Measurements from ENCODE around the gene RGS9. TPM values are rescaled to one million over a fixed set of nuclear protein-coding genes. Genes with fewer than 3 reads are reported as not detected.

The RGS9 gene
- total RNA-seq, 2 experiments from 2014 or later: 1.2 to 1.6 TPM

GRCh38 chr17:65163990-65164495 lies 26.9 kb downstream of the RGS9 start:
- peak overlapping the region; percentile 11 for H3K27ac Mint-ChIP-seq
- intact Hi-C loops (cut with micrococcal nuclease): loop anchor here (1.0 to 2.0 kb wide), 2 partner anchors 17 to 41 kb away; no protein-coding TSS in a partner anchor

DNA sequence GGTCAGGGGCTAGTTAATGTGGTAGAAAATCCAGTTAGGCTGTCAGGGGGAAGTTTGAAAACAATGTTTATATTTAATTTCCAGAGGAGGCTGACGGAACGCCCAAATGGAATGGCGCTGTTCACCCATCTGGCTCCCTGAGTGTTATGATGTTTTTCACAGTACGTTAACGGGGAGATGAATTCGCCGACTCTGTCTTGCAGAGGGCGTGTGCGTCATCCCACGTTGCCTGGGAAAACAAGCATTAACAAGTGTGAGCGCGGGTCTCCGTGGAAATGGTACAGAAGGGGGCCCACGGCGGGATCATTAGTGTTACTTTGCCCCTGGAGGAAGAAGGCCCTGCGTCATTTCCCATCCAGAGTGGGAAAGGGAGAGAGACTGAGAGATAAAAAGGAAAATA lies 29.6 kb downstream of the RGS9 start:
- H3K27ac Mint-ChIP-seq: no peak overlapping the region
- peaks cover 17% of the 10 kb centered on the region for H3K4me1 Mint-ChIP-seq (ENCODE audit: low read depth)
- no peak overlapping the region for H3K4me3 Mint-ChIP-seq
- DNase-seq: no peak
- CTCF ChIA-PET: no interaction called here
- H3K9me3 Mint-ChIP-seq: no peaks in the 10 kb centered on the region
- H3K36me3 Mint-ChIP-seq (ENCODE audit: low read depth): no peaks in the 10 kb centered on the region
- intact Hi-C loops (cut with micrococcal nuclease): no loop called here
- H3K27me3 Mint-ChIP-seq (ENCODE audit: low read depth): no peaks in the 10 kb centered on the region

More at GRCh38 chr17:65163990-65164495, 26.9 kb downstream of the RGS9 start:
- no peak overlapping the region for H3K4me3 Mint-ChIP-seq
- H3K9me3 Mint-ChIP-seq: no peaks in the 10 kb centered on the region
- peak; percentile 85 for DNase-seq
- CTCF ChIA-PET: interaction anchor here (1.1 to 1.2 kb wide), 2 partner anchors 8 to 17 kb away, joined by 3 to 4 read pairs; no protein-coding TSS in a partner anchor
- H3K27me3 Mint-ChIP-seq (ENCODE audit: low read depth): no peaks in the 10 kb centered on the region
- peaks cover 12% of the 10 kb centered on the region for H3K4me1 Mint-ChIP-seq (ENCODE audit: low read depth)
- no peaks in the 10 kb centered on the region for H3K36me3 Mint-ChIP-seq (ENCODE audit: low read depth)

DNA sequence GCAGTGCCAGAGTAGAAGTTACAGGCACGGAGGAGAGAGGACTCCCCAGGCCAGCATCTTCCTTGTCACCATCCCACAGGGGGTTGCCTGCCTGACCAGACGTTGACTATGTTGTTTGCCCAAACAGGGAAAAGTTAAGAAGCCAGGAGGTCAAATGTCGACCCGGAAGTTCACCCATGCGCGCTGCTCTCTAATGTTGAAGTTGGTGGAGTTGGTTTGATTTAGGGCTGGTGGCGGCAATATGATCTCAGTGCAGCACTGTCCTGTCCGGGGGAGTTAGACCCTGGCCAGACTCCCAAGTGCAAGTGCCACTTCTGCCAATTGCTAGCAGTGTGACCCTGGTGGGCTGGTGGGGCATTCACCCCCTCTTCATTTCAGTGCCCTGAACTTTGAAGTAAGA lies 30.4 kb downstream of the RGS9 start:
- Mint-ChIP-seq H3K27ac (no peak overlapping the region), H3K4me1 (ENCODE audit: low read depth) (peaks cover 19% of the 10 kb centered on the region), H3K27me3 (ENCODE audit: low read depth) (no peaks in the 10 kb centered on the region), H3K36me3 (ENCODE audit: low read depth) (no peaks in the 10 kb centered on the region), H3K4me3 (no peak overlapping the region), H3K9me3 (no peaks in the 10 kb centered on the region)
- no peak for DNase-seq
- CTCF ChIA-PET: interaction anchor here (1.2 kb wide), 1 partner anchor 63 kb away, joined by 3 read pairs; no protein-coding TSS in a partner anchor
- intact Hi-C loops (cut with micrococcal nuclease): no loop called here

GRCh38 chr17:65169691-65170090 lies 32.5 kb downstream of the RGS9 start:
- Mint-ChIP-seq H3K9me3 (no peaks in the 10 kb centered on the region), H3K27me3 (ENCODE audit: low read depth) (no peaks in the 10 kb centered on the region), H3K4me1 (ENCODE audit: low read depth) (peaks cover 8% of the 10 kb centered on the region), H3K27ac (no peak overlapping the region), H3K4me3 (no peak overlapping the region), H3K36me3 (ENCODE audit: low read depth) (no peaks in the 10 kb centered on the region)
- CTCF ChIA-PET: no interaction called here
- intact Hi-C loops (cut with micrococcal nuclease): no loop called here
- DNase-seq: no peak

DNA sequence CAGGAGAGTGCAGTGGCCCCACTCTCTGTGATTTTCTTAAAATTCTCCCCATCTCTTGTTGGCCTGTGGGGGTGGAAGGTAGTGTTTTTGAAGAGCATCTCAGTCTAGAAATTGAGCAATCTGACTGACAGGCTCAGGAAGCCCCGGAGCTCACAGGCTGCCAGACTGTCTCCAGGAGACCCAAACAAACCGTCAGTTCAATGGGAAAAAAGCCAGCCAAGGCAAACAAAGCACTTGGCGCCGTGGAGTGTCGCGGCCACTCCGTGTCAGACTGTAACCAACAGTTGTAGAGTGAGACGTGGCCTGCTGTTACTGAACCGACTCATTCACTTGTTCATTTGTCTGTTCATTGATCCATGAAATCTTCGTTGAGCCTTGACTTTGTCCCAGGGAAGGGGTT lies 33.7 kb downstream of the RGS9 start:
- Mint-ChIP-seq H3K4me1 (ENCODE audit: low read depth) (peaks cover 8% of the 10 kb centered on the region), H3K27me3 (ENCODE audit: low read depth) (no peaks in the 10 kb centered on the region), H3K27ac (no peak overlapping the region), H3K9me3 (no peaks in the 10 kb centered on the region), H3K36me3 (ENCODE audit: low read depth) (no peaks in the 10 kb centered on the region), H3K4me3 (no peak overlapping the region)
- CTCF ChIA-PET: no interaction called here
- DNase-seq: no peak
- intact Hi-C loops (cut with micrococcal nuclease): no loop called here

- Mint-ChIP-seq H3K9me3 (no peaks in the 10 kb centered on the region), H3K4me1 (ENCODE audit: low read depth) (peaks cover 8% of the 10 kb centered on the region), H3K4me3 (no peak overlapping the region), H3K36me3 (ENCODE audit: low read depth) (no peaks in the 10 kb centered on the region), H3K27me3 (ENCODE audit: low read depth) (no peaks in the 10 kb centered on the region), H3K27ac (no peak overlapping the region)
- DNase-seq: no peak
- intact Hi-C loops (cut with micrococcal nuclease): loop anchor here (2.0 kb wide), 1 partner anchor 49 kb away; no protein-coding TSS in a partner anchor
- CTCF ChIA-PET: interaction anchor here (0.7 kb wide), 1 partner anchor 72 kb away, joined by 3 read pairs; no protein-coding TSS in a partner anchor
Measured at GRCh38 chr17:65171752-65172151, 34.6 kb downstream of the RGS9 start.

DNA sequence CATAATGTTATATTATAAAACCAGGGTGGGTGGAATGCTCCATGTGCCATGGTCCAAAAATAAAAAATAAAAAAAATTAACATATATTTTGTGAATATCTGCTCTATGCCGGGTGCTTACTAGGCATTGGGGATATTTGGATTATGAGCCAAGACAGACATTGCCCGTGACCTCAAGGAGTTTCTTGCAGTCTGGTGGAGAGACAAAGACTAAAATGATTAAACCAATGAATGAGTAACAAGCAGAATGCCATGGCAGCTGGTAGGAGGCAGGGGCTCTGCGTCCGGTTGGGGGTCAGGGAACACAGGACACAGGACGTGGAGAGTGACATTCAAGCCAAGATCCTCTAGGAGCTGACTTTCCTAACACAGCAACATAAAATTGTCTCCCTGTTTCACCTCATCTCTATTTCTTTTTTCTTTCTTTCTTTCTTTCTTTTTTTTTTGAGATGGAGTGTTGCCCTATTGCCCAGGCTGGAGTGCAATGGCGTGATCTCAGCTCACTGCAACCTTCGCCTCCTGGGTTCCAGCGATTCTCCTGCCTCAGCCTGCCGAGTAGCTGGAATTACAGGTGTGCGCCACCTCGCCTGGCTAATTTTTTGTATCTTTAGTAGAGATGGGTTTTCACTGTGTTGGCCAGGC lies 35.4 kb downstream of the RGS9 start:
- Mint-ChIP-seq H3K27me3 (ENCODE audit: low read depth) (no peaks in the 10 kb centered on the region), H3K4me1 (ENCODE audit: low read depth) (peaks cover 8% of the 10 kb centered on the region)

DNA sequence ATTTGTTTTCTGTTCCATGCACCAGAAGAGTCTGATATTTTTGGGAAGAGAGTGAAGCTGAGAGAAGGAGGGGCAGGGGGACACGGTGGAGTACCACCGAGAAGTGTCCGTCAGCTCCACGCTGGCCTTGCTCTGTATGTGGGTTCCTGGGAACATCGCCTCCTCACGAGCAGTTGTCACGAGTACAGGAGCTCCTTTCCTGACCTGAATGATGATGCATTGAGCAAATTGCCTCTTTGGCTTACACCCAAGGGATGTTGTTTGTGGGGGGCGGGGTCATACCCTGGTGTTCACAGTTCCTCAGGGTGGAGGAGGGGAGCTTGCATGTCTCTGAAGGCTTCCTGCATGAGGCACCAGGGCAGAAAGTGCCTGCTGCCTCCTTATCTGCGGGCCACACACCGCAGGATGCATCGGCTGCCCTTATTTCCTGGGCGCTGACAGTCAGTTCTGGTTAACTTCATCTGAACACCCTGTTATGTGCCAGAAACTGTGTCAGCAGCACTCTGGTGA lies 36.2 kb downstream of the RGS9 start:
- intact Hi-C loops (cut with micrococcal nuclease): loop anchor here (2.0 kb wide), 1 partner anchor 51 kb away; no protein-coding TSS in a partner anchor
- CTCF ChIA-PET: interaction anchor here (0.5 kb wide), 1 partner anchor 514 kb away, joined by 3 read pairs; no protein-coding TSS in a partner anchor
- no peak overlapping the region for H3K4me3 Mint-ChIP-seq

More for the DNA sequence above, 35.4 kb downstream of the RGS9 start:
- CTCF ChIA-PET: no interaction called here
- Mint-ChIP-seq H3K36me3 (ENCODE audit: low read depth) (no peaks in the 10 kb centered on the region), H3K4me3 (no peak overlapping the region), H3K9me3 (no peaks in the 10 kb centered on the region), H3K27ac (peak overlapping the region; percentile 55)
- intact Hi-C loops (cut with micrococcal nuclease): loop anchor here (2.0 kb wide), 1 partner anchor 50 kb away; no protein-coding TSS in a partner anchor
- DNase-seq: no peak

DNA sequence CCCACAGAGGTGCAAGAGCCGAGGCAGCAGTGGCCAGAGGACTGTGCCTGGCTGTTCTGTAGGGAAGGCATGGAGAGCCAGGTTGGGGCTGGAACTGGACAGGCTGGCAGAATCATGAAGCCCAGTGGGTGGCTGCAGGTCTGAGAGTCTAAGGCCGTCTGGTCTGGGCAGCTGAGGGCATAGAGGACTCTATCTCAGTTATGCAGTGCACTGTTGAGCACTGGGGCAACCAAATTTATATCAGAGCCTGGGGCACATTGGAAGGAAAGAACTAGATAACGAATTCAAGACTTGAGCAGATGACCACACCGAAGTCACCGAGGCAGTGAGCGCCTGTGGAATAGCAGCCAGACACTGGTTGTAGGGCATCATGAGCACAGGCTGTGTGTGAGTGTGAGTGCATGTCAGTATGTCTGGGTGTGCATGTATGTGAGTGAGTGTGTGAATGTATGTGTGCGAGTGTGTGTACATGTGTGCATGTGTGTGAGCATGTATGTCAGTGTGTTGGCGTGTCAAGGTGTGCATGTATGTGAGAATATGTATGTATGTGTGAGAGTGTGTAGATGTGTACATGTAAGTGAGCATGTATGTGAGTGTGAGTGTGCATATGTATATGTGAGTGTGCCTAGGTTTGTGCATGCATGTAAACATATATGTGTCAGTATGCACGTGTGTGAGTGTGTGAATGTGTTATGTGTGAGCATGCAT lies 37.0 kb downstream of the RGS9 start:
- H3K27me3 Mint-ChIP-seq (ENCODE audit: low read depth): no peaks in the 10 kb centered on the region
- no peak for DNase-seq
- intact Hi-C loops (cut with micrococcal nuclease): loop anchor here (2.0 kb wide), 1 partner anchor 51 kb away; no protein-coding TSS in a partner anchor
- H3K27ac Mint-ChIP-seq: no peak overlapping the region
- H3K4me1 Mint-ChIP-seq (ENCODE audit: low read depth): peaks cover 11% of the 10 kb centered on the region
- H3K36me3 Mint-ChIP-seq (ENCODE audit: low read depth): no peaks in the 10 kb centered on the region
- no peak overlapping the region for H3K4me3 Mint-ChIP-seq
- CTCF ChIA-PET: no interaction called here
- no peaks in the 10 kb centered on the region for H3K9me3 Mint-ChIP-seq

More for the DNA sequence above, 36.2 kb downstream of the RGS9 start:
- Mint-ChIP-seq H3K9me3 (no peaks in the 10 kb centered on the region), H3K27ac (peak overlapping the region; percentile 55), H3K36me3 (ENCODE audit: low read depth) (no peaks in the 10 kb centered on the region), H3K27me3 (ENCODE audit: low read depth) (no peaks in the 10 kb centered on the region), H3K4me1 (ENCODE audit: low read depth) (peaks cover 11% of the 10 kb centered on the region)
- DNase-seq: peak; percentile 85

DNA sequence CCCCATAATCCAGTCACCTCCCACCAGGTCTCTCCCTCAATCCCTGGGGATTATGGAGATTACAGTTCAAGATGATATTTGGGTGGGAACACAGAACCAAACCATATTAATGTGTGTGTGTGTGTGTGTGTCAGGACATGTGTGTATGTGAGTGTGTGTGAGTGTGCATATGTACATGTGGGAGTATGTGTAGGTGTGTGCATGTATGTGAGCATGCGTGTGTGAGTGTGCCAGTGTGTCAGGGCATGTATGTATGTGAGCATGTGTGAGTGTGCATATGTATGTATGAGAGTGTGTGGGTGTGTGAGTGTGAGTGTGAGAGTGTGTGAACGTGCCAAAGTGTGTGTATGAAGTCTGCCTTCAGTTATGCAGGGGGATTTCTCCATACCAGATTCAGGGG lies 37.8 kb downstream of the RGS9 start:
- DNase-seq: no peak
- H3K4me3 Mint-ChIP-seq: no peak overlapping the region
- intact Hi-C loops (cut with micrococcal nuclease): no loop called here
- peaks cover 18% of the 10 kb centered on the region for H3K4me1 Mint-ChIP-seq (ENCODE audit: low read depth)
- no peaks in the 10 kb centered on the region for H3K27me3 Mint-ChIP-seq (ENCODE audit: low read depth)
- H3K9me3 Mint-ChIP-seq: no peaks in the 10 kb centered on the region
- H3K36me3 Mint-ChIP-seq (ENCODE audit: low read depth): no peaks in the 10 kb centered on the region
- no peak overlapping the region for H3K27ac Mint-ChIP-seq
- CTCF ChIA-PET: no interaction called here

- Mint-ChIP-seq H3K27ac (no peak overlapping the region), H3K27me3 (ENCODE audit: low read depth) (no peaks in the 10 kb centered on the region), H3K9me3 (no peaks in the 10 kb centered on the region), H3K4me1 (ENCODE audit: low read depth) (peaks cover 28% of the 10 kb centered on the region), H3K36me3 (ENCODE audit: low read depth) (no peaks in the 10 kb centered on the region), H3K4me3 (no peak overlapping the region)
- CTCF ChIA-PET: no interaction called here
- intact Hi-C loops (cut with micrococcal nuclease): no loop called here
- DNase-seq: no peak
Measured at GRCh38 chr17:65175952-65176351, 38.8 kb downstream of the RGS9 start.

DNA sequence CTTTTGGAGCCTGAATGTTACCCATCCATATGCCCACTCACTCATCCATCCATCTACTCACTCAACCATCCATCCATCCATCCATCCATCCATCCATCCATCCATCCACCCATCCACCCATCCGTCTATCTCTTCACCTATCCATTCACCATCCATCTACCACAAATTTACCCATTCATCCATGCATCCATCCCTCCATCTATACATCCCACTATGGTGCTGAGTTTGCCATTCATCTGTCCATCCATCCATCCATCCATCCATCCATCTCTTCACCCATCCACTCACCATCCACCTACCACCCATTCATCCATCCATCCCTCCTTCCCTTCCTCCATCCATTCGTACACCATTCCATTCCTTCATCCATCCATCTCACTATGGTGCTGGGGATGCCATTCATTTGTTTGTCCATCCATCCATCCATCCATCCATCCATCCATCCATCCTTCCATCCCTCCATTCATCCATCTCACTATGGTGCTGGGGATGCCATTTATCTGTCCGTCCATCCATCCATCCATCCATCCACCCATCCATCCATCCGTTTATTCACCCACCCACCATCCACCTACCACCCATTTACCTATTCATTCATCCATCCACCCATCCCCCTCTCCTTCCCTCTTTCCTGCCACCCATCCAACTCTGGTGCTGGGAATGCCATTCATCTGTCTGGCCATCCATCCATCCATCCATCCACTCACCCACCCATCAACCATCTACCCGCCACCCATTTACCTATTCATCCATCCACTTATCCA lies 39.7 kb downstream of the RGS9 start:
- Mint-ChIP-seq H3K4me3 (no peak overlapping the region), H3K36me3 (ENCODE audit: low read depth) (no peaks in the 10 kb centered on the region), H3K9me3 (no peaks in the 10 kb centered on the region), H3K27ac (no peak overlapping the region), H3K4me1 (ENCODE audit: low read depth) (peaks cover 31% of the 10 kb centered on the region), H3K27me3 (ENCODE audit: low read depth) (no peaks in the 10 kb centered on the region)
- CTCF ChIA-PET: interaction anchor here (1.2 kb wide), 1 partner anchor 40 kb away, joined by 4 read pairs; the partner anchor contains the start of gene RGS9
- intact Hi-C loops (cut with micrococcal nuclease): no loop called here
- no peak for DNase-seq

Measured in activated naive CD4-positive, alpha-beta T cell treated with anti-CD3 and anti-CD28 coated beads for 36 hours (primary cell).